CD4-positive, CD25-positive, alpha-beta regulatory T cell (primary cell): ENCODE measurements around the gene FTCD. TPM values are rescaled to one million over a fixed set of nuclear protein-coding genes. Genes with fewer than 3 reads are reported as not detected.

ENCODE experiments used
- ATAC-seq, 2 donors: fragments of 150-1000 bp; cut with Tn5 transposase; one replicate each; pipeline ENCODE4 v1.10.0; 2021; ENCODE audit warnings: low read depth in 2 of 2, moderate number of reproducible peaks in 2 of 2, moderate library complexity in 1 of 2
- DNase-seq, 3 donors: peaks; one replicate each; pipeline versions ENCODE4 v3.0.0 to v3.0.0-alpha.2; 2012 to 2022; ENCODE audit warnings: mixed read lengths in 1 of 3
- H3K27ac ChIP-seq: one replicate; pipeline ENCODE4 v1.7.0; 2013; ENCODE audit warnings: mild to moderate bottlenecking, low read length; ENCODE audit not compliant: insufficient read depth, poor library complexity, severe bottlenecking
- H3K27me3 ChIP-seq: one replicate; pipeline ENCODE4 v1.7.0; 2013; ENCODE audit warnings: low read length; ENCODE audit not compliant: control insufficient read depth, insufficient read depth
- H3K36me3 ChIP-seq: one replicate; pipeline ENCODE4 v1.7.0; 2013; ENCODE audit warnings: mild to moderate bottlenecking, low read length, moderate library complexity; ENCODE audit not compliant: control insufficient read depth, insufficient read depth
- H3K4me1 ChIP-seq: 2 replicates; pipeline ENCODE4 v1.7.0; 2013; ENCODE audit warnings: mild to moderate bottlenecking, low read length; ENCODE audit not compliant: insufficient read depth, control insufficient read depth, poor library complexity, severe bottlenecking
- H3K4me3 ChIP-seq: one replicate; pipeline ENCODE4 v1.7.0; 2013; ENCODE audit warnings: low read depth, mild to moderate bottlenecking, low read length, moderate library complexity
- H3K9me3 ChIP-seq, 2 experiments: 1 replicate in 1 of 2; 2 replicates in 1 of 2; pipeline ENCODE4 v1.7.0; 2013; ENCODE audit warnings: low read length in 2 of 2, mild to moderate bottlenecking in 1 of 2, moderate library complexity in 1 of 2; ENCODE audit not compliant: control insufficient read depth in 2 of 2
- H3K27ac Mint-ChIP-seq, 3 donors: one replicate each; pipeline ENCODE4 v1.8.0; 2020 to 2022; ENCODE audit warnings: mild to moderate bottlenecking in 3 of 3, mixed read lengths in 3 of 3, moderate library complexity in 2 of 3
- H3K27me3 Mint-ChIP-seq: one replicate; pipeline ENCODE4 v1.8.0; 2022; ENCODE audit warnings: mild to moderate bottlenecking, mixed read lengths
- H3K36me3 Mint-ChIP-seq: one replicate; pipeline ENCODE4 v1.8.0; 2020; ENCODE audit warnings: mixed read lengths
- H3K4me1 Mint-ChIP-seq, 4 donors: one replicate each; pipeline ENCODE4 v1.8.0; 2020 to 2022; ENCODE audit warnings: mixed read lengths in 4 of 4, mild to moderate bottlenecking in 1 of 4
- H3K4me3 Mint-ChIP-seq, 4 donors: one replicate each; pipeline ENCODE4 v1.8.0; 2020 to 2022; ENCODE audit warnings: mild to moderate bottlenecking in 4 of 4, mixed read lengths in 4 of 4, moderate library complexity in 3 of 4
- H3K9me3 Mint-ChIP-seq, 7 donors: one replicate each; pipeline ENCODE4 v1.8.0; 2020 to 2022; ENCODE audit warnings: mixed read lengths in 7 of 7, mild to moderate bottlenecking in 3 of 7, moderate library complexity in 2 of 7
- polyA plus RNA-seq, 4 donors: library from polyadenylated mRNA; unstranded; fragments of 300-500 nt; fragmentation: Illumina TruSeq; gene quantifications; one replicate each; pipeline ENCODE4 v1.2.3, GENCODE V29; 2021
- total RNA-seq: library from RNA; stranded (reverse); gene quantifications from one replicate; pipeline ENCODE4 v1.2.3, GENCODE V29; 2022

Gene FTCD
- total and polyA plus RNA-seq, 5 donors from 2014 or later: 0.38 TPM; not detected in 4

GRCh38 chr21:46120301-46121285 is 34.8 kb downstream of the FTCD start:
- no peaks in the 10 kb centered on the region for H3K36me3 ChIP-seq
- H3K9me3 Mint-ChIP-seq: no peaks in the 10 kb centered on the region
- H3K27ac ChIP-seq: no peak overlapping the region
- DNase-seq (no peak), ATAC-seq (no peak)
- H3K4me1 Mint-ChIP-seq: no peaks in the 10 kb centered on the region
- no peaks in the 10 kb centered on the region for H3K36me3 Mint-ChIP-seq
- no peaks in the 10 kb centered on the region for H3K9me3 ChIP-seq
- H3K4me1 ChIP-seq: no peaks in the 10 kb centered on the region
- H3K27me3 Mint-ChIP-seq: peaks cover 2% of the 10 kb centered on the region
- no peaks in the 10 kb centered on the region for H3K27me3 ChIP-seq
- H3K4me3 ChIP-seq: no peak overlapping the region
- H3K4me3 Mint-ChIP-seq: no peak overlapping the region
- H3K27ac Mint-ChIP-seq: no peak overlapping the region

- no peaks in the 10 kb centered on the region for H3K27me3 ChIP-seq
- Mint-ChIP-seq H3K4me1 (no peaks in the 10 kb centered on the region), H3K4me3 (no peak overlapping the region), H3K36me3 (no peaks in the 10 kb centered on the region), H3K27ac (no peak overlapping the region), H3K27me3 (peaks cover 5% of the 10 kb centered on the region), H3K9me3 (no peaks in the 10 kb centered on the region)
- no peaks in the 10 kb centered on the region for H3K36me3 ChIP-seq
- H3K9me3 ChIP-seq: peaks cover 2 to 6% of the 10 kb centered on the region in 2 experiments
- H3K4me3 ChIP-seq: no peak overlapping the region
- H3K4me1 ChIP-seq: no peaks in the 10 kb centered on the region
- no peak for ATAC-seq
- no peak overlapping the region for H3K27ac ChIP-seq
- no peak for DNase-seq
Measured at GRCh38 chr21:46119637-46120271, 35.6 kb downstream of the FTCD start.

- Mint-ChIP-seq H3K9me3 (no peaks in the 10 kb centered on the region), H3K4me1 (no peaks in the 10 kb centered on the region), H3K27ac (no peak overlapping the region), H3K27me3 (peaks cover 5% of the 10 kb centered on the region), H3K4me3 (no peak overlapping the region), H3K36me3 (no peaks in the 10 kb centered on the region)
- no peak overlapping the region for H3K27ac ChIP-seq
- no peaks in the 10 kb centered on the region for H3K36me3 ChIP-seq
- peaks cover 2 to 9% of the 10 kb centered on the region in 2 experiments for H3K9me3 ChIP-seq
- DNase-seq: no peak
- H3K27me3 ChIP-seq: no peaks in the 10 kb centered on the region
- ATAC-seq: no peak
- H3K4me1 ChIP-seq: no peaks in the 10 kb centered on the region
- H3K4me3 ChIP-seq: no peak overlapping the region
Measured at GRCh38 chr21:46119144-46119636, 36.2 kb downstream of the FTCD start.

DNA sequence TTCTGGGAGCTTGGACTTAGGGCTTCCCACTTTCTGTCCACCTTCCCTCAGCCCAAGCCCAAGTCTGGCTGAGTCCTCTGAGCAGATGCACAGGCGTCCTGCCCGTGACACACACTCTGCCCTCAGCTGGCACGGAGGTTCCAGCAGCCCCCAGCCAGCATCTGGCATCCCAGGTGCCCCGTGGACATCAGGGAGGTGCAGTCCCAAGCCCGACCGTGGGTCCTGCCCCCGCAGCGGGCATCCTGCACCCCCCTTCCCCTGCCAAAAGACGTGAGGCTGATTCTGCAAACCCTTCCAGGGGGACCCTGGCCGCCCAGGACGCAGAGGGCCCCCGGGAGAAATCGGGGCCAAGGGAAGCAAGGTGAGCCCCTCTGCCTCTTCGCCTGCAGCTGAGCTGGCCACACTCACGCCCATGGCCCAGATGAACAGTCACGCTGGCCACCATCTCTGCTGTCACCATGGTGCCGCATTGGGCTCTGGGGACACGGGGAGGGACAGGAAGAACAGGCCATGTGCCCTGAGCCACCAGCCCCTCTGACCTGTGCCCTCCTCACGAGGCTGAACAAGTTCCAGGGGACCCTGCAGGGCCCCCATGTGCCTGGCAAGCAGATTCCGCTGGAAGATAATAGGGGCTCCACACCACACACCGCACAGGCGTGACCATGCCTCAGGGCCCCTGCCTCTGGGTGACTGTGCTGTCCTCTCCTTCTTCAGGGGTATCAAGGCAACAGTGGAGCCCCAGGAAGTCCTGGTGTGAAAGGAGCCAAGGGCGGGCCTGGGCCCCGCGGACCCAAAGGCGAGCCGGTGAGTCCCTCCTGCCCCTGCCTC is 36.8 kb downstream of the FTCD start:
- H3K27me3 ChIP-seq: no peaks in the 10 kb centered on the region
- Mint-ChIP-seq H3K4me1 (no peaks in the 10 kb centered on the region), H3K27ac (no peak overlapping the region), H3K27me3 (peaks cover 7% of the 10 kb centered on the region), H3K36me3 (no peaks in the 10 kb centered on the region), H3K9me3 (no peaks in the 10 kb centered on the region), H3K4me3 (no peak overlapping the region)
- H3K9me3 ChIP-seq: peaks cover 2 to 9% of the 10 kb centered on the region in 2 experiments
- DNase-seq (no peak), ATAC-seq (no peak)
- H3K4me1 ChIP-seq: no peaks in the 10 kb centered on the region
- no peak overlapping the region for H3K27ac ChIP-seq
- no peaks in the 10 kb centered on the region for H3K36me3 ChIP-seq
- H3K4me3 ChIP-seq: no peak overlapping the region

- Mint-ChIP-seq H3K4me3 (no peak overlapping the region), H3K9me3 (no peaks in the 10 kb centered on the region), H3K27ac (no peak overlapping the region), H3K27me3 (peaks cover 8% of the 10 kb centered on the region), H3K36me3 (no peaks in the 10 kb centered on the region), H3K4me1 (no peaks in the 10 kb centered on the region)
- no peak overlapping the region for H3K27ac ChIP-seq
- H3K4me1 ChIP-seq: no peaks in the 10 kb centered on the region
- ATAC-seq (peak in 1 of 2 donors; percentile 9), DNase-seq (no peak)
- H3K36me3 ChIP-seq: no peaks in the 10 kb centered on the region
- peaks cover 2 to 9% of the 10 kb centered on the region in 2 experiments for H3K9me3 ChIP-seq
- H3K27me3 ChIP-seq: no peaks in the 10 kb centered on the region
- H3K4me3 ChIP-seq: no peak overlapping the region
Measured at GRCh38 chr21:46117586-46118315, 37.6 kb downstream of the FTCD start.

- Histone ChIP-seq H3K27ac (no peak overlapping the region), H3K36me3 (no peaks in the 10 kb centered on the region), H3K4me1 (no peaks in the 10 kb centered on the region), H3K4me3 (no peak overlapping the region), H3K9me3 (peaks cover 2 to 9% of the 10 kb centered on the region in 2 experiments), H3K27me3 (no peaks in the 10 kb centered on the region)
- no peak for DNase-seq
- no peaks in the 10 kb centered on the region for H3K4me1 Mint-ChIP-seq
- no peak for ATAC-seq
- H3K4me3 Mint-ChIP-seq: no peak overlapping the region
- no peaks in the 10 kb centered on the region for H3K36me3 Mint-ChIP-seq
- no peaks in the 10 kb centered on the region for H3K9me3 Mint-ChIP-seq
- H3K27me3 Mint-ChIP-seq: peaks cover 8% of the 10 kb centered on the region
- H3K27ac Mint-ChIP-seq: no peak overlapping the region
Measured at GRCh38 chr21:46116776-46117585, 38.4 kb downstream of the FTCD start.
